ENCODE measurements around the gene PTPN11.
"Not testable (repeated sequence)": the region's sequence is repeated elsewhere in the genome, so short reads cannot be mapped to it uniquely, and the experiment has no call there.

PTPN11 gene

GRCh38 chr12:112439769-112440168 lies 21.0 kb downstream of the PTPN11 start:
- no peaks in the 10 kb centered on the region for H3K4me1 ChIP-seq
- H3K9me3 ChIP-seq (ENCODE audit: control insufficient read depth, low read length): no peaks in the 10 kb centered on the region
- H3K36me3 ChIP-seq (ENCODE audit: control insufficient read depth, insufficient read depth, low read length): no peaks in the 10 kb centered on the region
- H3K27me3 ChIP-seq (ENCODE audit: control insufficient read depth, insufficient read depth, low read length): no peaks in the 10 kb centered on the region
- no peak overlapping the region for H3K4me3 ChIP-seq (ENCODE audit: low read depth, low read length)
- H3K4me2 ChIP-seq (ENCODE audit: low read length): no peak overlapping the region
- no peak overlapping the region for H3K27ac ChIP-seq
- no peak for TF ChIP-seq CTCF (IDR thresholded peaks at IDR 0.05)
- H3K9ac ChIP-seq: no peak overlapping the region
- peaks cover 21% of the 10 kb centered on the region for H3K79me2 ChIP-seq
- no peak overlapping the region for H2AFZ ChIP-seq

- H3K4me3 ChIP-seq (ENCODE audit: low read depth, low read length); H3K4me1 ChIP-seq; H3K4me2 ChIP-seq (ENCODE audit: low read length); H3K9me3 ChIP-seq (ENCODE audit: control insufficient read depth, low read length); H3K27me3 ChIP-seq (ENCODE audit: control insufficient read depth, insufficient read depth, low read length); H3K27ac ChIP-seq; H2AFZ ChIP-seq; H3K36me3 ChIP-seq (ENCODE audit: control insufficient read depth, insufficient read depth, low read length); H3K9ac ChIP-seq: not testable (repeated sequence)
- peaks cover 21% of the 10 kb centered on the region for H3K79me2 ChIP-seq
Observed at GRCh38 chr12:112440653-112441052, 21.9 kb downstream of the PTPN11 start.

GRCh38 chr12:112443916-112444315 lies 25.2 kb downstream of the PTPN11 start:
- Histone ChIP-seq H3K27me3 (ENCODE audit: control insufficient read depth, insufficient read depth, low read length) (no peaks in the 10 kb centered on the region), H3K4me3 (ENCODE audit: low read depth, low read length) (no peak overlapping the region), H3K9ac (no peak overlapping the region), H3K36me3 (ENCODE audit: control insufficient read depth, insufficient read depth, low read length) (no peaks in the 10 kb centered on the region), H3K4me1 (no peaks in the 10 kb centered on the region), H3K9me3 (ENCODE audit: control insufficient read depth, low read length) (no peaks in the 10 kb centered on the region), H2AFZ (no peak overlapping the region), H3K27ac (no peak overlapping the region), H3K4me2 (ENCODE audit: low read length) (no peak overlapping the region), H3K79me2 (peaks cover 6% of the 10 kb centered on the region)
- TF ChIP-seq CTCF (IDR thresholded peaks at IDR 0.05): no peak

- Histone ChIP-seq H3K4me1 (no peaks in the 10 kb centered on the region), H3K36me3 (ENCODE audit: control insufficient read depth, insufficient read depth, low read length) (no peaks in the 10 kb centered on the region), H3K9me3 (ENCODE audit: control insufficient read depth, low read length) (no peaks in the 10 kb centered on the region), H3K79me2 (peaks cover 4% of the 10 kb centered on the region), H3K4me2 (ENCODE audit: low read length) (no peak overlapping the region), H3K27me3 (ENCODE audit: control insufficient read depth, insufficient read depth, low read length) (no peaks in the 10 kb centered on the region), H2AFZ (no peak overlapping the region), H3K27ac (no peak overlapping the region), H3K9ac (no peak overlapping the region), H3K4me3 (ENCODE audit: low read depth, low read length) (no peak overlapping the region)
- no peak for TF ChIP-seq CTCF (IDR thresholded peaks at IDR 0.05)
Observed at GRCh38 chr12:112446008-112446725, 27.4 kb downstream of the PTPN11 start.

- Histone ChIP-seq H3K9ac (no peak overlapping the region), H3K36me3 (ENCODE audit: control insufficient read depth, insufficient read depth, low read length) (no peaks in the 10 kb centered on the region), H3K4me2 (ENCODE audit: low read length) (no peak overlapping the region), H3K9me3 (ENCODE audit: control insufficient read depth, low read length) (no peaks in the 10 kb centered on the region), H3K27ac (no peak overlapping the region), H3K4me3 (ENCODE audit: low read depth, low read length) (no peak overlapping the region), H2AFZ (no peak overlapping the region), H3K27me3 (ENCODE audit: control insufficient read depth, insufficient read depth, low read length) (no peaks in the 10 kb centered on the region), H3K4me1 (no peaks in the 10 kb centered on the region), H3K79me2 (peaks cover 3% of the 10 kb centered on the region)
- no peak for TF ChIP-seq CTCF (IDR thresholded peaks at IDR 0.05)
Observed at GRCh38 chr12:112447106-112447505, 28.4 kb downstream of the PTPN11 start.

- H3K27ac ChIP-seq; H3K79me2 ChIP-seq; H3K9ac ChIP-seq; H3K27me3 ChIP-seq (ENCODE audit: control insufficient read depth, insufficient read depth, low read length); H3K9me3 ChIP-seq (ENCODE audit: control insufficient read depth, low read length); H3K36me3 ChIP-seq (ENCODE audit: control insufficient read depth, insufficient read depth, low read length); H3K4me1 ChIP-seq; H3K4me3 ChIP-seq (ENCODE audit: low read depth, low read length); H2AFZ ChIP-seq; H3K4me2 ChIP-seq (ENCODE audit: low read length): not testable (repeated sequence)
Observed at GRCh38 chr12:112448165-112448564, 29.4 kb downstream of the PTPN11 start.

Measured in parathyroid adenoma (tissue), 2 donors.